Caco-2 (cell line): ENCODE data around the gene TRIM56. TPM values are rescaled to one million over a fixed set of nuclear protein-coding genes. Genes with fewer than 3 reads are reported as not detected.

ENCODE experiments used
- BruUV-seq: library from RNA; stranded (reverse); fragments of 400-500 nt; replicated peaks from 2 replicates; lab custom pipeline; 2021; lab: Mats Ljungman, UMichigan
- CTCF ChIA-PET: fragments of 300-600 bp; sonication (Branson Sonifier 250); formaldehyde crosslinking; loops from one replicate; lab custom pipeline; 2022; ENCODE audit warnings: antibody characterized with exemption; lab: Charles Lee
- POLR2A ChIA-PET: fragments of 300-600 bp; sonication (Branson Sonifier 250); formaldehyde crosslinking; loops from one replicate; lab custom pipeline; 2022; ENCODE audit warnings: antibody characterized with exemption; lab: Charles Lee
- DNase-seq, 2 experiments: peaks; one replicate each; pipeline versions ENCODE4 v3.0.0 to v3.0.0-alpha.2; 2020 to 2022
- H3K27me3 ChIP-seq: replicated peaks from 2 replicates; pipeline ENCODE4 v1.6.0; 2011; ENCODE audit warnings: low read length; ENCODE audit not compliant: control insufficient read depth, insufficient read depth
- H3K36me3 ChIP-seq: 2 replicates; pipeline ENCODE4 v1.5.1; 2011; ENCODE audit warnings: low read length; ENCODE audit not compliant: control insufficient read depth, insufficient read depth
- H3K4me1 ChIP-seq: fragments of 250-450 bp; sonication (Bioruptor Pico); 2 replicates; pipeline ENCODE4 v1.5.1; 2020; ENCODE audit warnings: mild to moderate bottlenecking
- H3K4me3 ChIP-seq: 2 replicates; pipeline ENCODE4 v1.5.1; 2011; ENCODE audit warnings: low read depth, mild to moderate bottlenecking, control low read depth, low read length
- H3K9me3 ChIP-seq: fragments of 250-450 bp; sonication (Bioruptor Pico); 2 replicates; pipeline ENCODE4 v1.5.1; 2020; ENCODE audit warnings: mild to moderate bottlenecking, moderate library complexity
- H3K27ac Mint-ChIP-seq: one replicate; pipeline ENCODE4 v1.8.0; 2022; ENCODE audit warnings: mixed read lengths; ENCODE audit not compliant: unreplicated experiment
- H3K27me3 Mint-ChIP-seq: one replicate; pipeline ENCODE4 v1.8.0; 2022; ENCODE audit warnings: mixed read lengths; ENCODE audit not compliant: insufficient read depth, unreplicated experiment
- H3K36me3 Mint-ChIP-seq: one replicate; pipeline ENCODE4 v1.8.0; 2022; ENCODE audit warnings: mild to moderate bottlenecking, mixed read lengths; ENCODE audit not compliant: insufficient read depth, unreplicated experiment
- H3K4me1 Mint-ChIP-seq: one replicate; pipeline ENCODE4 v1.8.0; 2022; ENCODE audit warnings: low read depth, mixed read lengths; ENCODE audit not compliant: unreplicated experiment
- H3K4me3 Mint-ChIP-seq: one replicate; pipeline ENCODE4 v1.8.0; 2022; ENCODE audit warnings: mild to moderate bottlenecking, moderate library complexity, mixed read lengths; ENCODE audit not compliant: unreplicated experiment
- H3K9me3 Mint-ChIP-seq: one replicate; pipeline ENCODE4 v1.8.0; 2022; ENCODE audit warnings: mixed read lengths; ENCODE audit not compliant: unreplicated experiment
- CTCF ChIP-seq, 2 experiments: fragments of 200-600 bp in 1 of 2; IDR thresholded peaks; 1 replicate in 1 of 2; 2 replicates in 1 of 2; pipeline versions ENCODE4 v1.5.1 to v1.8.0; 2011 to 2022; ENCODE audit warnings: antibody characterized with exemption in 1 of 2, control low read depth in 1 of 2, inconsistent platforms in 1 of 2, low read depth in 1 of 2, low read length in 1 of 2, mild to moderate bottlenecking in 1 of 2, moderate library complexity in 1 of 2; ENCODE audit not compliant: insufficient read depth in 1 of 2, severe bottlenecking in 1 of 2, unreplicated experiment in 1 of 2
- intact Hi-C: fragments of 100-400 bp; cut with micrococcal nuclease; formaldehyde crosslinking; loops from one replicate; pipeline ENCODE4 v1.10.0; 2022; ENCODE audit not compliant: unreplicated experiment
- total RNA-seq: library from RNA; stranded (reverse); gene quantifications from 2 replicates; pipeline ENCODE4 v1.2.3, GENCODE V29; 2022

Gene TRIM56
- total RNA-seq, 1 experiment from 2014 or later = 30.3 TPM

GRCh38 chr7:101106386-101106785 lies 21.1 kb downstream of the TRIM56 start:
- no peaks in the 10 kb centered on the region for H3K27me3 Mint-ChIP-seq
- Histone ChIP-seq H3K4me1 (0 out of 2 replicates have a peak, but pooled peaks cover 7% of the 10 kb centered on the region), H3K9me3 (no peaks in the 10 kb centered on the region), H3K27me3 (no peaks in the 10 kb centered on the region), H3K4me3 (no peak overlapping the region), H3K36me3 (no peaks in the 10 kb centered on the region)
- POLR2A ChIA-PET = no interaction called here
- H3K4me3 Mint-ChIP-seq = no peak overlapping the region
- CTCF ChIA-PET = no interaction called here
- H3K4me1 Mint-ChIP-seq = peaks cover 6% of the 10 kb centered on the region
- H3K27ac Mint-ChIP-seq = no peak overlapping the region
- TF ChIP-seq CTCF (IDR thresholded peaks at IDR 0.05; ENCODE audit: insufficient read depth in 1 of 2, low read depth in 1 of 2, low read length in 1 of 2, severe bottlenecking in 1 of 2, unreplicated experiment in 1 of 2) = no peak
- DNase-seq = no peak
- no peaks in the 10 kb centered on the region for H3K36me3 Mint-ChIP-seq
- no TSS peak for BruUV-seq
- H3K9me3 Mint-ChIP-seq = no peaks in the 10 kb centered on the region
- intact Hi-C loops = no loop called here

GRCh38 chr7:101108330-101108857 lies 23.1 kb downstream of the TRIM56 start:
- 0 out of 2 replicates have a peak, but pooled peaks cover 1% of the 10 kb centered on the region for H3K4me1 ChIP-seq
- BruUV-seq = no TSS peak

GRCh38 chr7:101108961-101109360 lies 23.7 kb downstream of the TRIM56 start:
- intact Hi-C loops = no loop called here

More at GRCh38 chr7:101108330-101108857, 23.1 kb downstream of the TRIM56 start:
- Mint-ChIP-seq H3K4me1 (no peaks in the 10 kb centered on the region), H3K36me3 (no peaks in the 10 kb centered on the region), H3K27ac (no peak overlapping the region), H3K4me3 (no peak overlapping the region), H3K9me3 (no peaks in the 10 kb centered on the region), H3K27me3 (no peaks in the 10 kb centered on the region)
- no peaks in the 10 kb centered on the region for H3K9me3 ChIP-seq
- no peak for DNase-seq
- CTCF ChIA-PET = interaction anchor here (1.5 kb wide), 1 partner anchor 36 kb away, joined by 3 read pairs; no protein-coding TSS in a partner anchor
- POLR2A ChIA-PET = no interaction called here
- no peaks in the 10 kb centered on the region for H3K27me3 ChIP-seq
- intact Hi-C loops = no loop called here
- TF ChIP-seq CTCF (IDR thresholded peaks at IDR 0.05; ENCODE audit: insufficient read depth in 1 of 2, low read depth in 1 of 2, low read length in 1 of 2, severe bottlenecking in 1 of 2, unreplicated experiment in 1 of 2) = no peak
- H3K4me3 ChIP-seq = no peak overlapping the region
- no peaks in the 10 kb centered on the region for H3K36me3 ChIP-seq

More at GRCh38 chr7:101108961-101109360, 23.7 kb downstream of the TRIM56 start:
- Histone ChIP-seq H3K4me3 (no peak overlapping the region), H3K36me3 (no peaks in the 10 kb centered on the region), H3K27me3 (no peaks in the 10 kb centered on the region), H3K9me3 (no peaks in the 10 kb centered on the region), H3K4me1 (no peaks in the 10 kb centered on the region)
- Mint-ChIP-seq H3K4me3 (no peak overlapping the region), H3K9me3 (no peaks in the 10 kb centered on the region), H3K4me1 (no peaks in the 10 kb centered on the region), H3K36me3 (no peaks in the 10 kb centered on the region), H3K27me3 (no peaks in the 10 kb centered on the region), H3K27ac (no peak overlapping the region)
- BruUV-seq = no TSS peak
- ChIA-PET CTCF (interaction anchor here (1.5 kb wide), 1 partner anchor 35 kb away, joined by 3 read pairs; no protein-coding TSS in a partner anchor), POLR2A (no interaction called here)
- no peak for TF ChIP-seq CTCF (IDR thresholded peaks at IDR 0.05; ENCODE audit: insufficient read depth in 1 of 2, low read depth in 1 of 2, low read length in 1 of 2, severe bottlenecking in 1 of 2, unreplicated experiment in 1 of 2)
- no peak for DNase-seq
